PC-9 (cell line): Measurements from ENCODE around the gene FOSB. TPM values are rescaled to one million over a fixed set of nuclear protein-coding genes. Genes with fewer than 3 reads are reported as not detected.

ENCODE experiments used
- BruUV-seq: library from RNA; stranded (reverse); fragments of 400-500 nt; replicated peaks from 2 replicates; lab custom pipeline; 2021; lab: Mats Ljungman, UMichigan
- CTCF ChIA-PET: fragments of 300-600 bp; sonication (Branson Sonifier 250); formaldehyde crosslinking; loops from one replicate; lab custom pipeline; 2022; ENCODE audit warnings: antibody characterized with exemption; lab: Charles Lee
- POLR2A ChIA-PET: fragments of 300-600 bp; sonication (Branson Sonifier 250); formaldehyde crosslinking; loops from one replicate; lab custom pipeline; 2022; ENCODE audit warnings: antibody characterized with exemption; ENCODE audit not compliant: unreplicated experiment; lab: Charles Lee
- DNase-seq, 2 experiments: peaks; one replicate each; pipeline versions ENCODE4 v3.0.0 to v3.0.0-alpha.2; 2015 to 2022; ENCODE audit warnings: mixed read lengths in 1 of 2
- H2AFZ ChIP-seq: fragments of 200-600 bp; sonication (generic); 2 replicates; pipeline ENCODE4 v1.8.1; 2017; ENCODE audit warnings: antibody characterized with exemption
- H3F3A ChIP-seq: fragments of 200-600 bp; sonication (generic); 2 replicates; pipeline ENCODE4 v1.8.1; 2017; ENCODE audit warnings: antibody characterized with exemption, mild to moderate bottlenecking, low read depth; ENCODE audit not compliant: insufficient read depth
- H3K27ac ChIP-seq: fragments of 200-600 bp; sonication (generic); 2 replicates; pipeline ENCODE4 v1.6.1; 2016; ENCODE audit warnings: mixed run types
- H3K27me3 ChIP-seq: fragments of 200-600 bp; sonication (generic); 2 replicates; pipeline ENCODE4 v1.6.1; 2016; ENCODE audit warnings: low read depth, mixed run types; ENCODE audit not compliant: insufficient read depth
- H3K36me3 ChIP-seq: fragments of 200-600 bp; sonication (generic); 2 replicates; pipeline ENCODE4 v1.6.1; 2016; ENCODE audit warnings: low read depth, mixed run types
- H3K4me1 ChIP-seq: fragments of 200-600 bp; sonication (generic); replicated peaks from 2 replicates; pipeline ENCODE4 v1.6.1; 2016; ENCODE audit warnings: mixed run types; ENCODE audit not compliant: insufficient read depth
- H3K4me2 ChIP-seq: fragments of 200-600 bp; sonication (generic); 2 replicates; pipeline ENCODE4 v1.6.1; 2017; ENCODE audit warnings: mixed run types
- H3K4me3 ChIP-seq: fragments of 200-600 bp; sonication (generic); 2 replicates; pipeline ENCODE4 v1.6.1; 2016; ENCODE audit warnings: mixed run types
- H3K79me2 ChIP-seq: fragments of 200-600 bp; sonication (generic); 2 replicates; pipeline ENCODE4 v1.6.1; 2017; ENCODE audit warnings: low read depth, mixed run types
- H3K9me2 ChIP-seq: fragments of 200-600 bp; sonication (generic); 2 replicates; pipeline ENCODE4 v1.8.1; 2017; ENCODE audit warnings: mild to moderate bottlenecking; ENCODE audit not compliant: insufficient read depth
- H3K9me3 ChIP-seq: fragments of 200-600 bp; sonication (generic); 2 replicates; pipeline ENCODE4 v1.8.1; 2016; ENCODE audit warnings: low read depth; ENCODE audit not compliant: insufficient read depth
- H4K20me1 ChIP-seq: fragments of 200-600 bp; sonication (generic); 2 replicates; pipeline ENCODE4 v1.8.1; 2017; ENCODE audit not compliant: insufficient read depth
- EZH2 ChIP-seq: fragments of 200-600 bp; sonication (generic); IDR thresholded peaks from 2 replicates; pipeline ENCODE4 v1.8.0; 2017; ENCODE audit warnings: antibody characterized with exemption, low read depth
- intact Hi-C: fragments of 100-400 bp; cut with micrococcal nuclease; formaldehyde crosslinking; loops from one replicate; pipeline ENCODE4 v1.10.0; 2022; ENCODE audit not compliant: unreplicated experiment
- total RNA-seq: library from RNA; stranded (reverse); gene quantifications from 2 replicates; pipeline ENCODE4 v1.2.3, GENCODE V29; 2021
- TF ChIP-seq, protein P1 (sequence below): fragments of 200-600 bp; sonication (generic); conservative IDR thresholded peaks from 2 replicates; pipeline ENCODE4 v1.6.1; 2017; ENCODE audit warnings: mixed run types, antibody characterized with exemption, mild to moderate bottlenecking, moderate library complexity

The FOSB gene
- total RNA-seq, 1 experiment from 2014 or later = 7.9 TPM

DNA sequence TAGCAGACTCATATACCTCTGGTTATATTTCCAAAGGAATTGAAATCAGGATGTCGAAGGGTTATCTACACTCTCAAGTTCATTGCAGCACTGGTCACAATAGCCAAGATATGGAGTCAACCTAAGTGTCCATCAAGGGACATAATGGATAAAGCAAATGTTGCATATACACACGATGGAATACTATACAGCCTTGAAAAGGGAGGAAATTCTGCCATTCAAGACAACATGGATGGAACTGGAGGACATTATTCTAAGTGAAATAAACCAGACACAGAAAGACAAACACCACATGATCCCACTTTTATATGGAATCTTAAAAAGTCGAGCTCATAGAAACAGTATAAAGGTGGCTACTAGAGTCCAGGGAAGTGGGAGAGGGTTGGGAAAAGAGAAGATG lies 30.5 kb upstream of the FOSB start:
- no peaks in the 10 kb centered on the region for H3K79me2 ChIP-seq
- CTCF ChIA-PET = interaction anchor here (0.6 kb wide), 2 partner anchors 31 to 52 kb away, joined by 3 to 4 read pairs; no protein-coding TSS in a partner anchor
- no TSS peak for BruUV-seq
- no peaks in the 10 kb centered on the region for H3K27me3 ChIP-seq
- H3K27ac ChIP-seq = no peak overlapping the region
- H3K36me3 ChIP-seq = no peaks in the 10 kb centered on the region
- H3F3A ChIP-seq = peaks cover 34% of the 10 kb centered on the region
- intact Hi-C loops = no loop called here
- no peaks in the 10 kb centered on the region for H3K9me3 ChIP-seq
- POLR2A ChIA-PET = interaction anchor here (0.6 kb wide), 1 partner anchor 558 kb away, joined by 5 read pairs; the partner anchor contains the start of gene CCDC61
- H3K4me3 ChIP-seq = no peak overlapping the region
- H3K4me1 ChIP-seq = peaks cover 5% of the 10 kb centered on the region
- no peak for TF ChIP-seq EZH2
- TF ChIP-seq, protein P1, sequence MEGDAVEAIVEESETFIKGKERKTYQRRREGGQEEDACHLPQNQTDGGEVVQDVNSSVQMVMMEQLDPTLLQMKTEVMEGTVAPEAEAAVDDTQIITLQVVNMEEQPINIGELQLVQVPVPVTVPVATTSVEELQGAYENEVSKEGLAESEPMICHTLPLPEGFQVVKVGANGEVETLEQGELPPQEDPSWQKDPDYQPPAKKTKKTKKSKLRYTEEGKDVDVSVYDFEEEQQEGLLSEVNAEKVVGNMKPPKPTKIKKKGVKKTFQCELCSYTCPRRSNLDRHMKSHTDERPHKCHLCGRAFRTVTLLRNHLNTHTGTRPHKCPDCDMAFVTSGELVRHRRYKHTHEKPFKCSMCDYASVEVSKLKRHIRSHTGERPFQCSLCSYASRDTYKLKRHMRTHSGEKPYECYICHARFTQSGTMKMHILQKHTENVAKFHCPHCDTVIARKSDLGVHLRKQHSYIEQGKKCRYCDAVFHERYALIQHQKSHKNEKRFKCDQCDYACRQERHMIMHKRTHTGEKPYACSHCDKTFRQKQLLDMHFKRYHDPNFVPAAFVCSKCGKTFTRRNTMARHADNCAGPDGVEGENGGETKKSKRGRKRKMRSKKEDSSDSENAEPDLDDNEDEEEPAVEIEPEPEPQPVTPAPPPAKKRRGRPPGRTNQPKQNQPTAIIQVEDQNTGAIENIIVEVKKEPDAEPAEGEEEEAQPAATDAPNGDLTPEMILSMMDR = no peak
- H4K20me1 ChIP-seq = no peaks in the 10 kb centered on the region
- no peaks in the 10 kb centered on the region for H3K9me2 ChIP-seq
- DNase-seq = no peak
- H2AFZ ChIP-seq = no peak overlapping the region
- H3K4me2 ChIP-seq = no peak overlapping the region

DNA sequence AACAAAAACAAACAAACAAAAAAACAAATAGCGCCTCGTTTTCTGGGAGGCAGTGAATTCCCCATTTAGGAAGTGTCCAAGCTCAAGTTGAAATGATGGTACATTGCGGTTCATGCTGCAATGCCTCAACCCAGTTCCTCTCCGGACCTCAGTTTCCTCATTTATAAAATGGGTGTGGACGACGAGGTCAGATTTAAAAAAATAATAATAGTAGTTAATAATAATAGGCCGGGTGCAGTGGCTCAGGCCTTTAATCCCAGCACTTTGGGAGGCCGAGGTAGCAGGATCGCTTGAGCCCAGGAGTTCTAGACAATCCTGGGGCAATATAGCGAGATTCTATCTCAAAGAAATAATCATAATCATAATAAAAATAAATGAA lies 28.6 kb upstream of the FOSB start:
- Histone ChIP-seq H3K4me1 (peaks cover 13% of the 10 kb centered on the region), H3K9me2 (no peaks in the 10 kb centered on the region), H3K79me2 (no peaks in the 10 kb centered on the region), H3K9me3 (no peaks in the 10 kb centered on the region), H3K4me2 (peak overlapping the region; percentile 67), H3K27me3 (no peaks in the 10 kb centered on the region), H3K27ac (no peak overlapping the region), H3K4me3 (peak overlapping the region; percentile 83; the same call in 1 of the 2 replicates), H2AFZ (no peak overlapping the region), H3K36me3 (no peaks in the 10 kb centered on the region), H4K20me1 (no peaks in the 10 kb centered on the region), H3F3A (peaks cover 46% of the 10 kb centered on the region)
- no TSS peak for BruUV-seq
- CTCF ChIA-PET = interaction anchor here (0.6 to 1.7 kb wide), 7 partner anchors 11 to 162 kb away, joined by 4 to 59 read pairs (median 9); partner anchors contain the start of gene FOSB
- intact Hi-C loops = loop anchor here (1.0 kb wide), 2 partner anchors 39 to 203 kb away; no protein-coding TSS in a partner anchor
- POLR2A ChIA-PET = interaction anchor here (0.6 to 2.4 kb wide), 6 partner anchors 28 to 58 kb away, joined by 6 to 13 read pairs (median 7); partner anchors contain the start of genes FOSB and RTN2
- DNase-seq = no peak
- TF ChIP-seq, protein P1 = no peak
- no peak for TF ChIP-seq EZH2

DNA sequence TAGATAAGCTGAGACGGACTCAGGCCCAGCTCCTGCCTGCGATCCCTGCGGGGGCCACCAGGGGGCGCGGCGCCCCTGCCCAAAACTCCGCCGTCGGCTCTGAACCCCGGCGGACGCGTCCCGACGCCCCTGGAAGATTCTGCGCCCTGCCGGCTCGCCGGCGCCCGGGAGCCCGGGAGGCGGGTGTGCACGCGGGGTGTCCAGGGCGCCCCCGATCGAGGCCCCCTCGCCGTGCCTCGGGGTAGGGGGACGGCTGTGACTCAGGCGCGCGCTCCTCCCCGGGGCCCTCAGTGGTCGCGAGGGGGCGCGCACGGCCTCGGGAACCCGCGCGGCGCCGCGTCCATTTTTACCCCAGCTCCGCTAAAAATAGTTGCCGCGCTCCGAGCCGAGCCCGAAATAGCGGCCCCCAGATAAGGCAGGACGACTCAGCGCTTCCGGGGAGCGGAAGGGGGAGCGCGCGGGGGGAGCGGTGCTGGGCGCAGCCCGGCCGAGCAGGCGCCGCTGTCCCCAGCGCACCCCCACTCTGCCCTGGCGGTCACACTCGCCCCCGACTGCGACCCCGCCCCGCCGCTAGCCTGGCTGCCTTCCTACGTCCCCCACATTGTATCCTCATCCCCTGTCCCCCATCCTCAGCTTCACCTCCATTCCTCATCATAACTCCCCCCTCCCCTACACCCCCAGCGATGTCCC lies 28.1 kb upstream of the FOSB start:
- BruUV-seq = no TSS peak
- Histone ChIP-seq H2AFZ (peak overlapping the region; percentile 83), H3K9me3 (no peaks in the 10 kb centered on the region)

More for the DNA sequence above, 28.1 kb upstream of the FOSB start:
- Histone ChIP-seq H3K4me3 (peak overlapping the region; percentile 83), H3K9me2 (no peaks in the 10 kb centered on the region), H3K4me2 (peak overlapping the region; percentile 67), H4K20me1 (no peaks in the 10 kb centered on the region), H3K27me3 (no peaks in the 10 kb centered on the region), H3K79me2 (no peaks in the 10 kb centered on the region), H3K36me3 (no peaks in the 10 kb centered on the region), H3K27ac (no peak overlapping the region), H3F3A (peaks cover 50% of the 10 kb centered on the region), H3K4me1 (peaks cover 17% of the 10 kb centered on the region)
- no peak for TF ChIP-seq EZH2
- TF ChIP-seq, protein P1 = peak; percentile 100
- intact Hi-C loops = loop anchor here (1.0 kb wide), 2 partner anchors 39 to 203 kb away; no protein-coding TSS in a partner anchor
- ChIA-PET CTCF (interaction anchor here (0.6 to 1.7 kb wide), 9 partner anchors 11 to 162 kb away, joined by 3 to 59 read pairs (median 6); partner anchors contain the start of gene FOSB), POLR2A (interaction anchor here (0.6 to 2.4 kb wide), 6 partner anchors 28 to 57 kb away, joined by 6 to 13 read pairs (median 7); partner anchors contain the start of genes FOSB and RTN2)
- peak in 1 of 2 experiments; percentile 86 for DNase-seq
